HFFc6 (cell line): Measurements from ENCODE around the gene PACS2. TPM values are rescaled to one million over a fixed set of nuclear protein-coding genes. Genes with fewer than 3 reads are reported as not detected.

Experiments used
- DNase-seq: peaks from one replicate; pipeline ENCODE4 v3.0.0-alpha.2; 2018
- H3K27ac Mint-ChIP-seq: 2 replicates; pipeline ENCODE4 v1.8.0; 2020; ENCODE audit warnings: mild to moderate bottlenecking, mixed read lengths
- H3K27me3 Mint-ChIP-seq: 2 replicates; pipeline ENCODE4 v1.8.0; 2021; ENCODE audit warnings: mild to moderate bottlenecking, moderate library complexity, mixed read lengths; ENCODE audit not compliant: insufficient read depth
- H3K36me3 Mint-ChIP-seq: 2 replicates; pipeline ENCODE4 v1.8.0; 2021; ENCODE audit warnings: low read depth, mixed read lengths
- H3K4me1 Mint-ChIP-seq: 2 replicates; pipeline ENCODE4 v1.8.0; 2020; ENCODE audit warnings: low read depth, mixed read lengths
- H3K4me3 Mint-ChIP-seq: 2 replicates; pipeline ENCODE4 v1.8.0; 2020; ENCODE audit warnings: mild to moderate bottlenecking, moderate library complexity, mixed read lengths
- H3K9me3 Mint-ChIP-seq: 2 replicates; pipeline ENCODE4 v1.8.0; 2020; ENCODE audit warnings: mild to moderate bottlenecking, mixed read lengths
- CTCF ChIP-seq: fragments of 200-600 bp; sonication (generic); IDR thresholded peaks from 2 replicates; pipeline ENCODE4 v1.5.0; 2021; ENCODE audit warnings: antibody characterized with exemption, mild to moderate bottlenecking
- total RNA-seq, 6 experiments: library from RNA; stranded (reverse); fragmentation: NEBNext Ultra II Directional; extraction: Animal tissue kit (Norgen Biotek cat#: 25700); gene quantifications; 2 replicates in 1 of 6; 3 replicates in 5 of 6; pipeline ENCODE4 v1.2.3, GENCODE V29; 2021

The PACS2 gene
- total RNA-seq, 6 experiments from 2014 or later, result 33.5 to 38.5 (median 35.2) TPM

- Mint-ChIP-seq H3K4me1 (peaks cover 12% of the 10 kb centered on the region), H3K4me3 (no peak overlapping the region), H3K27me3 (no peaks in the 10 kb centered on the region), H3K9me3 (no peaks in the 10 kb centered on the region), H3K36me3 (0 out of 2 replicates have a peak, but pooled peaks cover 4% of the 10 kb centered on the region), H3K27ac (no peak overlapping the region)
- DNase-seq, result no peak
- TF ChIP-seq CTCF, result no peak
These were observed 34.0 kb upstream of the PACS2 start for GRCh38 chr14:105280525-105280924.

- Mint-ChIP-seq H3K36me3 (0 out of 2 replicates have a peak, but pooled peaks cover 4% of the 10 kb centered on the region), H3K4me3 (no peak overlapping the region), H3K9me3 (no peaks in the 10 kb centered on the region), H3K27ac (no peak overlapping the region), H3K4me1 (peaks cover 9% of the 10 kb centered on the region; the same call in 1 of the 2 replicates), H3K27me3 (no peaks in the 10 kb centered on the region)
- peak; percentile 73 for TF ChIP-seq CTCF
- DNase-seq, result peak; percentile 50
These were observed 33.0 kb upstream of the PACS2 start for GRCh38 chr14:105281371-105282097.

- 0 out of 2 replicates have a peak, but pooled peaks cover 4% of the 10 kb centered on the region for H3K36me3 Mint-ChIP-seq
- no peak overlapping the region for H3K4me3 Mint-ChIP-seq
- no peak for DNase-seq
- no peaks in the 10 kb centered on the region for H3K9me3 Mint-ChIP-seq
- peaks cover 9% of the 10 kb centered on the region; the same call in 1 of the 2 replicates for H3K4me1 Mint-ChIP-seq
- H3K27ac Mint-ChIP-seq, result no peak overlapping the region
- H3K27me3 Mint-ChIP-seq, result no peaks in the 10 kb centered on the region
- no peak for TF ChIP-seq CTCF
These were observed 32.3 kb upstream of the PACS2 start for GRCh38 chr14:105282098-105282725.

GRCh38 chr14:105283028-105283427 is 31.5 kb upstream of the PACS2 start:
- Mint-ChIP-seq H3K27me3 (no peaks in the 10 kb centered on the region), H3K4me3 (no peak overlapping the region), H3K36me3 (0 out of 2 replicates have a peak, but pooled peaks cover 4% of the 10 kb centered on the region), H3K4me1 (peaks cover 9% of the 10 kb centered on the region; the same call in 1 of the 2 replicates), H3K27ac (no peak overlapping the region), H3K9me3 (no peaks in the 10 kb centered on the region)
- no peak for DNase-seq
- TF ChIP-seq CTCF, result no peak

- peaks cover 9% of the 10 kb centered on the region; the same call in 1 of the 2 replicates for H3K4me1 Mint-ChIP-seq
- H3K27me3 Mint-ChIP-seq, result no peaks in the 10 kb centered on the region
- no peaks in the 10 kb centered on the region for H3K9me3 Mint-ChIP-seq
- DNase-seq, result no peak
- H3K27ac Mint-ChIP-seq, result no peak overlapping the region
- H3K4me3 Mint-ChIP-seq, result no peak overlapping the region
- H3K36me3 Mint-ChIP-seq, result 0 out of 2 replicates have a peak, but pooled peaks cover 4% of the 10 kb centered on the region
- TF ChIP-seq CTCF, result no peak
These were observed 30.6 kb upstream of the PACS2 start for GRCh38 chr14:105283899-105284298.
